B cell (primary cell): ENCODE measurements around the gene KIF26B. TPM values are rescaled to one million over a fixed set of nuclear protein-coding genes. Genes with fewer than 3 reads are reported as not detected.

Experiments used
- ATAC-seq: fragments of 200-7000 bp; cut with Tn5 transposase; one replicate; pipeline ENCODE4 v1.10.0; 2021; ENCODE audit warnings: low read depth, mild to moderate bottlenecking, moderate number of reproducible peaks, moderate library complexity
- CTCF ChIA-PET: fragments of 350-600 bp; sonication (Branson Sonifier 250); formaldehyde crosslinking; loops from one replicate; lab custom pipeline; 2021; ENCODE audit warnings: antibody characterized with exemption, inconsistent platforms; lab: Charles Lee
- POLR2A ChIA-PET: fragments of 350-600 bp; sonication (Branson Sonifier 250); formaldehyde crosslinking; loops from one replicate; lab custom pipeline; 2021; ENCODE audit warnings: antibody characterized with exemption; lab: Charles Lee
- DNase-seq: peaks from one replicate; pipeline ENCODE4 v3.0.0; 2013
- H2AFZ ChIP-seq: 2 replicates; pipeline ENCODE4 v1.6.1; 2012; ENCODE audit warnings: mild to moderate bottlenecking, low read depth, low read length; ENCODE audit not compliant: insufficient read depth, poor library complexity, severe bottlenecking
- H3K27ac ChIP-seq, 2 donors: 1 replicate in 1 of 2; 2 replicates in 1 of 2; pipeline ENCODE4 v1.5.1; 2012 to 2013; ENCODE audit warnings: low read length in 2 of 2, mild to moderate bottlenecking in 2 of 2, moderate library complexity in 1 of 2
- H3K27me3 ChIP-seq, 4 experiments: fragments of 200-600 bp in 1 of 4; sonication (generic) in 1 of 4; replicated peaks in 1 of 4; 1 replicate in 2 of 4; 2 replicates in 2 of 4; pipeline versions ENCODE4 v1.6.1 to v1.7.0; 2013 to 2016; ENCODE audit warnings: low read length in 3 of 4, mild to moderate bottlenecking in 2 of 4, mixed read lengths in 1 of 4, moderate library complexity in 1 of 4; ENCODE audit not compliant: insufficient read depth in 4 of 4, control insufficient read depth in 3 of 4; ENCODE audit errors: control extremely low read depth in 1 of 4
- H3K36me3 ChIP-seq, 2 experiments: replicated peaks in 1 of 2; 1 replicate in 1 of 2; 2 replicates in 1 of 2; pipeline versions ENCODE4 v1.6.1 to v1.7.1; 2013; ENCODE audit warnings: low read length in 1 of 2; ENCODE audit not compliant: insufficient read depth in 2 of 2, control insufficient read depth in 1 of 2; ENCODE audit errors: control extremely low read depth in 1 of 2, extremely low read depth in 1 of 2
- H3K4me1 ChIP-seq, 2 donors: fragments of 200-600 bp in 1 of 2; sonication (generic) in 1 of 2; 1 replicate in 1 of 2; 2 replicates in 1 of 2; pipeline versions ENCODE4 v1.5.1 to v1.6.1; 2013 to 2017; ENCODE audit warnings: low read length in 2 of 2; ENCODE audit not compliant: control insufficient read depth in 2 of 2, insufficient read depth in 2 of 2
- H3K4me2 ChIP-seq: replicated peaks from 2 replicates; pipeline ENCODE3; 2012; ENCODE audit warnings: mild to moderate bottlenecking, low read depth, low read length; ENCODE audit not compliant: poor library complexity, severe bottlenecking
- H3K4me3 ChIP-seq, 5 experiments: fragments of 200-600 bp in 1 of 5; sonication (generic) in 1 of 5; 1 replicate in 3 of 5; 2 replicates in 2 of 5; pipeline versions ENCODE4 v1.5.1 to v1.7.0; 2011 to 2016; ENCODE audit warnings: low read length in 4 of 5, mild to moderate bottlenecking in 4 of 5, low read depth in 2 of 5, control low read depth in 1 of 5, moderate library complexity in 1 of 5; ENCODE audit not compliant: insufficient read depth in 1 of 5; ENCODE audit errors: control extremely low read depth in 1 of 5, extremely low read depth in 1 of 5
- H3K79me2 ChIP-seq: fragments of 200-600 bp; sonication (generic); one replicate; pipeline ENCODE4 v1.6.0; 2016; ENCODE audit warnings: low read length; ENCODE audit not compliant: control insufficient read depth, insufficient read depth
- H3K9ac ChIP-seq: fragments of 200-600 bp; sonication (generic); 2 replicates; pipeline ENCODE4 v1.6.1; 2017; ENCODE audit warnings: mild to moderate bottlenecking, low read length, moderate library complexity
- H3K9me3 ChIP-seq, 3 donors: one replicate each; pipeline versions ENCODE4 v1.6.1 to v1.7.1; 2013; ENCODE audit warnings: low read length in 2 of 3; ENCODE audit not compliant: control insufficient read depth in 2 of 3, insufficient read depth in 1 of 3; ENCODE audit errors: control extremely low read depth in 1 of 3
- H4K20me1 ChIP-seq: 2 replicates; pipeline ENCODE4 v1.6.0; 2012; ENCODE audit warnings: mild to moderate bottlenecking, low read length; ENCODE audit not compliant: insufficient read depth, control insufficient read depth, poor library complexity, severe bottlenecking
- H3K27ac Mint-ChIP-seq: one replicate; pipeline ENCODE4 v1.8.0; 2021; ENCODE audit warnings: mixed read lengths
- H3K27me3 Mint-ChIP-seq: one replicate; pipeline ENCODE4 v1.8.0; 2021; ENCODE audit warnings: mixed read lengths
- H3K4me1 Mint-ChIP-seq: one replicate; pipeline ENCODE4 v1.8.0; 2021; ENCODE audit warnings: mixed read lengths
- H3K4me3 Mint-ChIP-seq: one replicate; pipeline ENCODE4 v1.8.0; 2021; ENCODE audit warnings: mixed read lengths
- H3K9me3 Mint-ChIP-seq: one replicate; pipeline ENCODE4 v1.8.0; 2022; ENCODE audit warnings: mixed read lengths; ENCODE audit not compliant: insufficient read depth
- CTCF ChIP-seq: fragments of 200-600 bp; IDR thresholded peaks from one replicate; pipeline ENCODE4 v1.8.0; 2022; ENCODE audit warnings: antibody characterized with exemption, mild to moderate bottlenecking
- EZH2 ChIP-seq: IDR thresholded peaks from 2 replicates; pipeline ENCODE4 v1.6.1; 2012; ENCODE audit warnings: borderline replicate concordance, low read depth, mild to moderate bottlenecking, moderate library complexity, low read length; ENCODE audit not compliant: insufficient read depth, poor library complexity, severe bottlenecking
- WGBS: methylation state at CpG from one replicate; pipeline ENCODE4 v1.1.5; 2013; ENCODE audit warnings: missing lambda C conversion rate; ENCODE audit not compliant: insufficient coverage; 5-methylcytosine and 5-hydroxymethylcytosine counted together
- intact Hi-C: fragments of 100-400 bp; cut with micrococcal nuclease; formaldehyde crosslinking; loops from one replicate; pipeline ENCODE4 v1.10.0; 2022
- polyA plus RNA-seq: library from polyadenylated mRNA; depleted of rRNA; stranded (reverse); fragments of >200 nt; gene quantifications from 2 replicates; pipeline ENCODE4 v1.2.3, GENCODE V29; 2012
- total RNA-seq, 2 donors: library from RNA; stranded (reverse); fragments of 120-200 nt in 1 of 2; gene quantifications; 1 replicate in 1 of 2; 2 replicates in 1 of 2; pipeline versions ENCODE4 v1.2.3 to v1.2.4, GENCODE V29; 2013 to 2022

KIF26B gene
- total and polyA plus RNA-seq, 2 donors (not counting 1 experiment from before 2014, with no cell fraction given) = 0.62 TPM; not detected in 1

GRCh38 chr1:245341743-245342142 is 187.0 kb downstream of the KIF26B start:
- intact Hi-C loops = no loop called here
- H3K27me3 ChIP-seq = no peaks in the 10 kb centered on the region
- H2AFZ ChIP-seq = no peak overlapping the region
- no peak overlapping the region for H3K4me3 ChIP-seq
- no peaks in the 10 kb centered on the region for H4K20me1 ChIP-seq
- DNase-seq (no peak), ATAC-seq (no peak)
- Mint-ChIP-seq H3K27ac (no peak overlapping the region), H3K27me3 (peaks cover 4% of the 10 kb centered on the region), H3K9me3 (no peaks in the 10 kb centered on the region), H3K4me1 (no peaks in the 10 kb centered on the region), H3K4me3 (no peak overlapping the region)
- no peaks in the 10 kb centered on the region for H3K79me2 ChIP-seq
- H3K36me3 ChIP-seq = no peaks in the 10 kb centered on the region
- no peak overlapping the region for H3K9ac ChIP-seq
- WGBS = no CpG with 5 or more reads among the region's 5 CpGs
- CTCF ChIA-PET = no interaction called here
- peaks cover 0 to 4% (median 0%) of the 10 kb centered on the region in 3 donors for H3K9me3 ChIP-seq
- no peak overlapping the region for H3K27ac ChIP-seq
- POLR2A ChIA-PET = no interaction called here
- no peaks in the 10 kb centered on the region for H3K4me1 ChIP-seq
- no peak overlapping the region for H3K4me2 ChIP-seq
- TF ChIP-seq EZH2 (no peak), CTCF (no peak)

- Mint-ChIP-seq H3K27ac (no peak overlapping the region), H3K9me3 (no peaks in the 10 kb centered on the region), H3K27me3 (peaks cover 8% of the 10 kb centered on the region), H3K4me3 (no peak overlapping the region), H3K4me1 (no peaks in the 10 kb centered on the region)
- no peaks in the 10 kb centered on the region for H4K20me1 ChIP-seq
- ChIA-PET POLR2A (no interaction called here), CTCF (no interaction called here)
- no peaks in the 10 kb centered on the region for H3K4me1 ChIP-seq
- peaks cover 0 to 4% (median 0%) of the 10 kb centered on the region in 3 donors for H3K9me3 ChIP-seq
- intact Hi-C loops = no loop called here
- H3K27me3 ChIP-seq = no peaks in the 10 kb centered on the region
- H3K4me3 ChIP-seq = no peak overlapping the region
- DNase-seq (no peak), ATAC-seq (no peak)
- no peaks in the 10 kb centered on the region for H3K36me3 ChIP-seq
- H3K27ac ChIP-seq = no peak overlapping the region
- H3K9ac ChIP-seq = no peak overlapping the region
- 83% methylated on average over 21 of the region's 25 CpGs for WGBS
- no peak overlapping the region for H3K4me2 ChIP-seq
- TF ChIP-seq EZH2 = no peak
- TF ChIP-seq CTCF = no peak
- H2AFZ ChIP-seq = no peak overlapping the region
- no peaks in the 10 kb centered on the region for H3K79me2 ChIP-seq
Measured at GRCh38 chr1:245345191-245345884, 190.6 kb downstream of the KIF26B start.
